Esophagus squamous epithelium (tissue), 4 donors: ENCODE data around the gene ISCA2.
"Not testable (repeated sequence)": the region's sequence is repeated elsewhere in the genome, so short reads cannot be mapped to it uniquely, and the experiment has no call there.

ENCODE experiments used
- POLR2A ChIP-seq, 4 donors: fragments of 450-650 bp; IDR thresholded peaks; one replicate each; pipeline ENCODE4 v1.6.1; 2017; ENCODE audit warnings: antibody characterized with exemption in 4 of 4, mild to moderate bottlenecking in 4 of 4, moderate library complexity in 3 of 4
- TF ChIP-seq, protein P1 (sequence below), 6 experiments: fragments of 450-650 bp in 4 of 6; fragments of 200-600 bp in 2 of 6; sonication (generic) in 2 of 6; IDR thresholded peaks; one replicate each; pipeline ENCODE4 v1.5.1; 2016 to 2019; ENCODE audit warnings: antibody characterized with exemption in 6 of 6, mild to moderate bottlenecking in 4 of 6, moderate library complexity in 4 of 6

DNA sequence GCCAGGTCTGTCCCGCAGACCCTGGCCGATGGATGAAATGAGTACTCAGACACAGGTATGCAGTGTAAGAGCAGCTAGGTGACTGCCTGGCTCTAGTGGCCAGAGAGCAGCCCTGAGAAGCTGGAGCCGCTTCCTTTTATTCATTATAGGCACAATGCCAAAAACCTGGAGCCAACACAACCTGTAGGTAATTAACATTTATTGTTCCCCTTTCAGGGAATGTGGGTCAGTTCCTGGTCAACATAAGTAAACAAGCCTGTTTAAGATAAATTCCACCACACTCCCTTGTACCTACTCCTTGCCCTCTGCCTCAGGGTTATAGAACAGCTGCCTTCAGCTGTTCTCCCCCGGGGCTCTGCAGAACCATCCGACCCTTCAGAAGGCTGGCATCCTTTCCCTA, 39.2 kb upstream of the ISCA2 start:
- TF ChIP-seq, protein P1, sequence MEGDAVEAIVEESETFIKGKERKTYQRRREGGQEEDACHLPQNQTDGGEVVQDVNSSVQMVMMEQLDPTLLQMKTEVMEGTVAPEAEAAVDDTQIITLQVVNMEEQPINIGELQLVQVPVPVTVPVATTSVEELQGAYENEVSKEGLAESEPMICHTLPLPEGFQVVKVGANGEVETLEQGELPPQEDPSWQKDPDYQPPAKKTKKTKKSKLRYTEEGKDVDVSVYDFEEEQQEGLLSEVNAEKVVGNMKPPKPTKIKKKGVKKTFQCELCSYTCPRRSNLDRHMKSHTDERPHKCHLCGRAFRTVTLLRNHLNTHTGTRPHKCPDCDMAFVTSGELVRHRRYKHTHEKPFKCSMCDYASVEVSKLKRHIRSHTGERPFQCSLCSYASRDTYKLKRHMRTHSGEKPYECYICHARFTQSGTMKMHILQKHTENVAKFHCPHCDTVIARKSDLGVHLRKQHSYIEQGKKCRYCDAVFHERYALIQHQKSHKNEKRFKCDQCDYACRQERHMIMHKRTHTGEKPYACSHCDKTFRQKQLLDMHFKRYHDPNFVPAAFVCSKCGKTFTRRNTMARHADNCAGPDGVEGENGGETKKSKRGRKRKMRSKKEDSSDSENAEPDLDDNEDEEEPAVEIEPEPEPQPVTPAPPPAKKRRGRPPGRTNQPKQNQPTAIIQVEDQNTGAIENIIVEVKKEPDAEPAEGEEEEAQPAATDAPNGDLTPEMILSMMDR (IDR thresholded peaks at IDR 0.05) = not testable (repeated sequence)
- not testable (repeated sequence) for TF ChIP-seq POLR2A (IDR thresholded peaks at IDR 0.05)
